ENCODE data around the gene SNX4. TPM values are rescaled to one million over a fixed set of nuclear protein-coding genes. Genes with fewer than 3 reads are reported as not detected.

Gene SNX4
- total RNA-seq, 4 donors from 2014 or later: 39.0 to 71.5 (median 51.9) TPM

GRCh38 chr3:125442506-125442905 lies 77.5 kb downstream of the SNX4 start:
- peaks cover 0 to 41% (median 4%) of the 10 kb centered on the region in 4 donors for H3K9me3 ChIP-seq
- no peak for TF ChIP-seq POLR2A (IDR thresholded peaks at IDR 0.05)
- TF ChIP-seq CTCF (IDR thresholded peaks at IDR 0.05): no peak
- TF ChIP-seq EP300 (IDR thresholded peaks at IDR 0.05): no peak
- 96 to 100% methylated on average over 1 of the region's 1 CpG for WGBS, 2 donors
- no peak for DNase-seq (ENCODE audit: low spot score in 2 of 2)
- peaks cover 0 to 55% (median 7%) of the 10 kb centered on the region in 3 donors for H3K36me3 ChIP-seq
- no peak overlapping the region for H3K27ac ChIP-seq
- H3K4me1 ChIP-seq: peaks cover 0 to 3% (median 0%) of the 10 kb centered on the region in 4 donors
- no peak overlapping the region for H3K4me3 ChIP-seq
- H3K27me3 ChIP-seq: no peaks in the 10 kb centered on the region

- DNase-seq (ENCODE audit: low spot score in 2 of 2): no peak
- TF ChIP-seq CTCF (IDR thresholded peaks at IDR 0.05) (no peak), POLR2A (IDR thresholded peaks at IDR 0.05) (no peak)
- peaks cover 0 to 40% (median 0%) of the 10 kb centered on the region in 3 donors for H3K36me3 ChIP-seq
- peaks cover 0 to 35% (median 4%) of the 10 kb centered on the region in 4 donors for H3K9me3 ChIP-seq
- H3K4me3 ChIP-seq: no peak overlapping the region
- 79 to 80% methylated on average over 2 of the region's 2 CpGs for WGBS, 2 donors
- no peaks in the 10 kb centered on the region for H3K27me3 ChIP-seq
- peaks cover 0 to 4% (median 0%) of the 10 kb centered on the region in 4 donors for H3K4me1 ChIP-seq
- no peak overlapping the region for H3K27ac ChIP-seq
Measured at GRCh38 chr3:125440970-125441369, 79.0 kb downstream of the SNX4 start.

- WGBS, 2 donors: 65 to 86% methylated on average over 3 of the region's 3 CpGs
- TF ChIP-seq CTCF (IDR thresholded peaks at IDR 0.05) (no peak), EP300 (IDR thresholded peaks at IDR 0.05) (no peak), POLR2A (IDR thresholded peaks at IDR 0.05) (no peak)
- Histone ChIP-seq H3K27me3 (no peaks in the 10 kb centered on the region), H3K4me3 (no peak overlapping the region), H3K9me3 (peaks cover 0 to 32% (median 4%) of the 10 kb centered on the region in 4 donors), H3K4me1 (peaks cover 0 to 4% (median 0%) of the 10 kb centered on the region in 4 donors), H3K27ac (no peak overlapping the region), H3K36me3 (peaks cover 0 to 36% (median 0%) of the 10 kb centered on the region in 3 donors)
- no peak for DNase-seq (ENCODE audit: low spot score in 2 of 2)
Measured at GRCh38 chr3:125440559-125440955, 79.4 kb downstream of the SNX4 start.

GRCh38 chr3:125437631-125438435 lies 82.2 kb downstream of the SNX4 start:
- 52% methylated on average over 9 of the region's 9 CpGs for WGBS, 2 donors
- Histone ChIP-seq H3K9me3 (peaks cover 0 to 9% (median 1%) of the 10 kb centered on the region in 4 donors), H3K27me3 (no peaks in the 10 kb centered on the region), H3K27ac (no peak overlapping the region), H3K36me3 (peaks cover 0 to 13% (median 0%) of the 10 kb centered on the region in 3 donors), H3K4me3 (no peak overlapping the region), H3K4me1 (peaks cover 0 to 4% (median 0%) of the 10 kb centered on the region in 4 donors)
- TF ChIP-seq POLR2A (IDR thresholded peaks at IDR 0.05): no peak
- peak; percentile 81 to 98 (median 91) for TF ChIP-seq CTCF (IDR thresholded peaks at IDR 0.05)
- DNase-seq (ENCODE audit: low spot score in 2 of 2): peak; percentile 51 to 80

GRCh38 chr3:125436921-125437320 lies 83.1 kb downstream of the SNX4 start:
- H3K4me1 ChIP-seq: peaks cover 0 to 4% (median 0%) of the 10 kb centered on the region in 4 donors
- 80 to 83% methylated on average over 7 of the region's 7 CpGs for WGBS, 2 donors
- H3K27ac ChIP-seq: no peak overlapping the region
- no peaks in the 10 kb centered on the region for H3K27me3 ChIP-seq
- DNase-seq (ENCODE audit: low spot score in 2 of 2): no peak
- H3K4me3 ChIP-seq: no peak overlapping the region
- H3K36me3 ChIP-seq: peaks cover 0 to 4% (median 0%) of the 10 kb centered on the region in 3 donors
- TF ChIP-seq POLR2A (IDR thresholded peaks at IDR 0.05) (no peak), EP300 (IDR thresholded peaks at IDR 0.05) (no peak), CTCF (IDR thresholded peaks at IDR 0.05) (no peak)
- H3K9me3 ChIP-seq: no peaks in the 10 kb centered on the region
